ENCODE results near the gene YJEFN3. TPM values are rescaled to one million over a fixed set of nuclear protein-coding genes. Genes with fewer than 3 reads are reported as not detected.

Gene YJEFN3
- total and polyA plus RNA-seq, 2 of the 8 experiments (the other 6 are each of a cell fraction or from before 2014, with no cell fraction given): 5.7 to 9.4 TPM

DNA sequence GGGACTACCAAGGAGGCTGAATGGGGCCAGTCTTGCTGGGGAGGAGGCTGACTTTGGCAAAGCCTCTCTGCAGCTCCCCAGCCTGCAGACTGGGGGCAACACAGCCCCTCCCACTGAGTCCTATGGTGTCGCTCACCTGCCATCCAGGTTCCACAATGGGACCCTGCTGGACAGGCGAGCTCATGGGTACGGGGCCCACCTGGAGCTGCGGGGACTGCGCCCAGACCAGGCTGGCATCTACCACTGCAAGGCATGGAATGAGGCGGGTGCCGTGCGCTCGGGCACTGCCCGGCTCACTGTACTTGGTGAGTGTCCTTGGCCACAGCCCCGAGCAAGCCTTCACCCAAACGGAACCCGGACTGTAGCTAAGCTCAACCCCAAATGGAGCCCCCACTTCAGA lies 14.4 kb downstream of the YJEFN3 start (continued):
- TF ChIP-seq SAP30 (IDR thresholded peaks at IDR 0.05; ENCODE audit: insufficient read depth, insufficient replicate concordance, low read length): no peak

All from H1 (cell line).